ENCODE measurements around the gene PMPCB.
"Not testable (repeated sequence)": the region's sequence is repeated elsewhere in the genome, so short reads cannot be mapped to it uniquely, and the experiment has no call there.

Gene PMPCB

GRCh38 chr7:103296901-103297836 lies at the start of gene PMPCB:
Gene PMPCB (plus strand): TSS chr7:103297435. CDS start chr7:103297460, 25 bp downstream.
- Mint-ChIP-seq H3K27ac (peak within 1 kb of the TSS; percentile 84), H3K27me3 (peaks cover 3% of the 10 kb centered on the region), H3K9me3 (no peaks in the 10 kb centered on the region), H3K4me3 (peak within 1 kb of the TSS; percentile 93), H3K36me3 (ENCODE audit: low read depth) (peaks cover 21% of the 10 kb centered on the region), H3K4me1 (peaks cover 32% of the 10 kb centered on the region)
- DNase-seq = peak; percentile 97
- ATAC-seq = peak; percentile 95

GRCh38 chr7:103253699-103254506 lies 43.3 kb upstream of the PMPCB start:
- not testable (repeated sequence) for H3K4me3 Mint-ChIP-seq; H3K9me3 Mint-ChIP-seq; ATAC-seq; H3K36me3 Mint-ChIP-seq (ENCODE audit: low read depth); H3K4me1 Mint-ChIP-seq; H3K27me3 Mint-ChIP-seq; DNase-seq; H3K27ac Mint-ChIP-seq

- H3K27me3 Mint-ChIP-seq; H3K27ac Mint-ChIP-seq; H3K9me3 Mint-ChIP-seq; H3K4me1 Mint-ChIP-seq; H3K4me3 Mint-ChIP-seq; ATAC-seq; H3K36me3 Mint-ChIP-seq (ENCODE audit: low read depth); DNase-seq: not testable (repeated sequence)
Observed at GRCh38 chr7:103264054-103264453, 33.2 kb upstream of the PMPCB start.

GRCh38 chr7:103266229-103266628 lies 31.0 kb upstream of the PMPCB start:
- not testable (repeated sequence) for H3K27me3 Mint-ChIP-seq; H3K27ac Mint-ChIP-seq; ATAC-seq; H3K9me3 Mint-ChIP-seq; H3K4me1 Mint-ChIP-seq; DNase-seq; H3K36me3 Mint-ChIP-seq (ENCODE audit: low read depth); H3K4me3 Mint-ChIP-seq

GRCh38 chr7:103273374-103273773 lies 23.9 kb upstream of the PMPCB start:
- not testable (repeated sequence) for ATAC-seq, H3K4me1 Mint-ChIP-seq, H3K4me3 Mint-ChIP-seq, H3K27ac Mint-ChIP-seq, H3K27me3 Mint-ChIP-seq, DNase-seq, H3K9me3 Mint-ChIP-seq
- H3K36me3 Mint-ChIP-seq (ENCODE audit: low read depth) = peaks cover 19% of the 10 kb centered on the region

- H3K4me3 Mint-ChIP-seq, ATAC-seq, H3K27ac Mint-ChIP-seq, H3K27me3 Mint-ChIP-seq, DNase-seq, H3K9me3 Mint-ChIP-seq: not testable (repeated sequence)
- H3K4me1 Mint-ChIP-seq = peaks cover 14% of the 10 kb centered on the region
- peaks cover 20% of the 10 kb centered on the region for H3K36me3 Mint-ChIP-seq (ENCODE audit: low read depth)
Observed at GRCh38 chr7:103274867-103275266, 22.4 kb upstream of the PMPCB start.

- not testable (repeated sequence) for DNase-seq, H3K27me3 Mint-ChIP-seq, H3K27ac Mint-ChIP-seq, H3K9me3 Mint-ChIP-seq, ATAC-seq
- peaks cover 16% of the 10 kb centered on the region for H3K36me3 Mint-ChIP-seq (ENCODE audit: low read depth)
- peak overlapping the region; percentile 45 for H3K4me3 Mint-ChIP-seq
- peaks cover 27% of the 10 kb centered on the region for H3K4me1 Mint-ChIP-seq
Observed at GRCh38 chr7:103278195-103278594, 19.0 kb upstream of the PMPCB start.

- Mint-ChIP-seq H3K4me1 (peaks cover 27% of the 10 kb centered on the region), H3K27ac (peak overlapping the region; percentile 98)
- not testable (repeated sequence) for H3K27me3 Mint-ChIP-seq
Observed at GRCh38 chr7:103279636-103279962, 17.6 kb upstream of the PMPCB start.

GRCh38 chr7:103279963-103280802 lies 17.1 kb upstream of the PMPCB start:
- H3K36me3 Mint-ChIP-seq (ENCODE audit: low read depth) = not testable (repeated sequence)
- peak; percentile 86 for DNase-seq
- ATAC-seq = peak; percentile 90

More at GRCh38 chr7:103279636-103279962, 17.6 kb upstream of the PMPCB start:
- not testable (repeated sequence) for H3K36me3 Mint-ChIP-seq (ENCODE audit: low read depth); DNase-seq; H3K9me3 Mint-ChIP-seq
- H3K4me3 Mint-ChIP-seq = peak overlapping the region; percentile 96
- peak; percentile 24 for ATAC-seq

GRCh38 chr7:103280803-103281155 lies 16.5 kb upstream of the PMPCB start:
- Mint-ChIP-seq H3K4me3 (peak overlapping the region; percentile 96), H3K4me1 (peaks cover 27% of the 10 kb centered on the region), H3K27ac (peak overlapping the region; percentile 98)
- H3K9me3 Mint-ChIP-seq; H3K27me3 Mint-ChIP-seq; H3K36me3 Mint-ChIP-seq (ENCODE audit: low read depth): not testable (repeated sequence)
- DNase-seq (peak; percentile 31), ATAC-seq (peak; percentile 20)

More at GRCh38 chr7:103279963-103280802, 17.1 kb upstream of the PMPCB start:
- not testable (repeated sequence) for H3K27me3 Mint-ChIP-seq, H3K9me3 Mint-ChIP-seq
- peak overlapping the region; percentile 96 for H3K4me3 Mint-ChIP-seq
- H3K4me1 Mint-ChIP-seq = peaks cover 27% of the 10 kb centered on the region
- H3K27ac Mint-ChIP-seq = peak overlapping the region; percentile 98

GRCh38 chr7:103282802-103283427 lies 14.3 kb upstream of the PMPCB start:
- H3K27ac Mint-ChIP-seq; H3K4me3 Mint-ChIP-seq; H3K36me3 Mint-ChIP-seq (ENCODE audit: low read depth); H3K9me3 Mint-ChIP-seq; H3K27me3 Mint-ChIP-seq; DNase-seq; ATAC-seq: not testable (repeated sequence)
- peaks cover 26% of the 10 kb centered on the region for H3K4me1 Mint-ChIP-seq

GRCh38 chr7:103292122-103292521 lies 5.1 kb upstream of the PMPCB start:
- ATAC-seq = no peak
- Mint-ChIP-seq H3K36me3 (ENCODE audit: low read depth) (no peaks in the 10 kb centered on the region), H3K9me3 (no peaks in the 10 kb centered on the region), H3K4me1 (peaks cover 11% of the 10 kb centered on the region), H3K27me3 (peaks cover 8% of the 10 kb centered on the region), H3K27ac (no peak overlapping the region), H3K4me3 (no peak overlapping the region)
- no peak for DNase-seq

- Mint-ChIP-seq H3K36me3 (ENCODE audit: low read depth) (peaks cover 2% of the 10 kb centered on the region), H3K4me3 (no peak overlapping the region), H3K9me3 (no peaks in the 10 kb centered on the region), H3K27ac (no peak overlapping the region), H3K4me1 (peaks cover 18% of the 10 kb centered on the region), H3K27me3 (peaks cover 8% of the 10 kb centered on the region)
- no peak for DNase-seq
- no peak for ATAC-seq
Observed at GRCh38 chr7:103293526-103293925, 3.7 kb upstream of the PMPCB start.

- Mint-ChIP-seq H3K9me3 (no peaks in the 10 kb centered on the region), H3K4me1 (peaks cover 36% of the 10 kb centered on the region), H3K36me3 (ENCODE audit: low read depth) (peaks cover 25% of the 10 kb centered on the region), H3K4me3 (peak overlapping the region; percentile 93), H3K27ac (peak overlapping the region; percentile 84), H3K27me3 (no peaks in the 10 kb centered on the region)
- no peak for DNase-seq
- ATAC-seq = no peak
Observed at GRCh38 chr7:103297837-103298179, 573 bp downstream of the PMPCB start.

All from activated naive CD8-positive, alpha-beta T cell treated with anti-CD3 and anti-CD28 coated beads, Interleukin-2, amount 50 U/mL, for 24 hours (primary cell).